B cell (primary cell): Measurements from ENCODE around the gene SPRY1.

Source experiments
- CTCF ChIP-seq: fragments of 200-600 bp; IDR thresholded peaks from one replicate; pipeline ENCODE4 v1.8.0; 2022; ENCODE audit warnings: antibody characterized with exemption, mild to moderate bottlenecking
- EZH2 ChIP-seq: IDR thresholded peaks from 2 replicates; pipeline ENCODE4 v1.6.1; 2012; ENCODE audit warnings: borderline replicate concordance, low read depth, mild to moderate bottlenecking, moderate library complexity, low read length; ENCODE audit not compliant: insufficient read depth, poor library complexity, severe bottlenecking

GRCh38 chr4:123351713-123352112 lies 44.9 kb upstream of the SPRY1 start:
- TF ChIP-seq CTCF (no peak), EZH2 (no peak)
